GM12892 (cell line): ENCODE results near the gene MYG1.
A peak's percentile ranks its signal among the peaks of the same experiment; 100 is the strongest.

Experiments used
- POLR2A ChIP-seq: IDR thresholded peaks from 2 replicates; pipeline ENCODE4 v1.6.1; 2011; ENCODE audit warnings: low read depth, low read length, control low read depth
- TAF1 ChIP-seq: IDR thresholded peaks from 2 replicates; pipeline ENCODE4 v1.6.1; 2011; ENCODE audit warnings: low read depth, mild to moderate bottlenecking, control low read depth, low read length, borderline replicate concordance

- peak; percentile 89 for TF ChIP-seq POLR2A
- TF ChIP-seq TAF1, result no peak
These were observed at the start of gene MYG1 for GRCh38 chr12:53299454-53300180.
